Tibial nerve (tissue), 4 donors: ENCODE results near the gene GCNT3. TPM values are rescaled to one million over a fixed set of nuclear protein-coding genes. Genes with fewer than 3 reads are reported as not detected.

ENCODE experiments used
- DNase-seq, 2 donors: peaks; one replicate each; pipeline ENCODE4 v3.0.0-alpha.2; 2019; ENCODE audit warnings: low spot score in 2 of 2
- H3K27ac ChIP-seq, 4 donors: fragments of 200-600 bp; sonication (generic) in 3 of 4; one replicate each; pipeline ENCODE4 v1.5.1; 2017 to 2019; ENCODE audit warnings: mild to moderate bottlenecking in 1 of 4
- H3K27me3 ChIP-seq, 2 donors: fragments of 200-600 bp; sonication (generic) in 1 of 2; one replicate each; pipeline versions ENCODE4 v1.5.1 to v1.6.0; 2017 to 2019
- H3K36me3 ChIP-seq, 3 donors: fragments of 200-600 bp; sonication (generic); one replicate each; pipeline ENCODE4 v1.5.1; 2018 to 2019
- H3K4me1 ChIP-seq, 4 donors: fragments of 200-600 bp; sonication (generic) in 3 of 4; one replicate each; pipeline ENCODE4 v1.5.1; 2017 to 2019
- H3K4me3 ChIP-seq, 4 donors: fragments of 200-600 bp; sonication (generic) in 3 of 4; one replicate each; pipeline ENCODE4 v1.5.1; 2017 to 2019; ENCODE audit warnings: mild to moderate bottlenecking in 1 of 4, moderate library complexity in 1 of 4
- H3K9me3 ChIP-seq, 4 donors: fragments of 200-600 bp; sonication (generic) in 3 of 4; one replicate each; pipeline ENCODE4 v1.5.1; 2017 to 2019
- CTCF ChIP-seq, 5 experiments: fragments of 200-600 bp in 3 of 5; fragments of 450-650 bp in 2 of 5; sonication (generic) in 3 of 5; IDR thresholded peaks; one replicate each; pipeline ENCODE4 v1.5.1; 2016 to 2019; ENCODE audit warnings: antibody characterized with exemption in 5 of 5, mild to moderate bottlenecking in 3 of 5, moderate library complexity in 2 of 5
- EP300 ChIP-seq, 2 donors: sonication (generic); formaldehyde crosslinking; IDR thresholded peaks; one replicate each; pipeline ENCODE4 v1.6.1; 2017; ENCODE audit warnings: antibody characterized with exemption in 2 of 2, mild to moderate bottlenecking in 1 of 2
- POLR2A ChIP-seq, 2 donors: fragments of 450-650 bp; IDR thresholded peaks; one replicate each; pipeline ENCODE4 v1.6.1; 2017; ENCODE audit warnings: antibody characterized with exemption in 2 of 2, mild to moderate bottlenecking in 2 of 2, moderate library complexity in 2 of 2
- WGBS, 2 donors: methylation state at CpG; one replicate each; pipeline ENCODE4 v1.1.5; 2018; 5-methylcytosine and 5-hydroxymethylcytosine counted together
- total RNA-seq, 4 donors: library from RNA; depleted of rRNA; stranded (reverse); fragments of >200 nt; gene quantifications; one replicate each; pipeline ENCODE4 v1.1.0, GENCODE V29; 2016

The GCNT3 gene
- total RNA-seq, 4 donors from 2014 or later: not detected

DNA sequence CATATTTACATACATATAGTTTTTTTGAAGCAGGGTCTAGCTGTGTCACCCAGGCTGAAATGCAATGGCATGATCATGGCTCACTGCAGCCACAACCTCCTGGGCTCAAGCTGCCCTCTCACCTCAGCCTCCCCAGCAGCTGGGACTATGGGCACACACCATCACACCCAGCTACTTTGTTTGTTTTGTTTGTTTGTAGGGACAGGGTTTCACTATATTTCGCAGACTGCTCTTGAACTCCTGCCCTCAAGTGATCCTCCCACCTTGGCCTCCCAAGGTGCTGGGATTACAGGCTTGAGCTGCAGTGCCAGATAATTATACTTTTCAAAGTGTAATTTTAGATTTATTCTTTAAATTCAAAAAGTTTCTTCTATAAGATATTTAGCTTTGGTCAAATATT is 35.5 kb downstream of the GCNT3 start:
- peaks cover 0 to 81% (median 3%) of the 10 kb centered on the region in 3 donors for H3K36me3 ChIP-seq
- no peaks in the 10 kb centered on the region for H3K4me1 ChIP-seq
- WGBS, 2 donors: 82 to 97% methylated on average over 1 of the region's 1 CpG
- TF ChIP-seq EP300 (IDR thresholded peaks at IDR 0.05): no peak
- no peak for TF ChIP-seq POLR2A (IDR thresholded peaks at IDR 0.05)
- no peak for TF ChIP-seq CTCF (IDR thresholded peaks at IDR 0.05)
- no peak for DNase-seq
- H3K4me3 ChIP-seq: no peak overlapping the region
- no peaks in the 10 kb centered on the region for H3K27me3 ChIP-seq
- peaks cover 0 to 5% (median 0%) of the 10 kb centered on the region in 4 donors for H3K9me3 ChIP-seq
- H3K27ac ChIP-seq: no peak overlapping the region

- no peak for DNase-seq
- Histone ChIP-seq H3K27me3 (no peaks in the 10 kb centered on the region), H3K4me3 (no peak overlapping the region), H3K9me3 (peaks cover 0 to 7% (median 0%) of the 10 kb centered on the region in 4 donors), H3K36me3 (peaks cover 0 to 89% (median 3%) of the 10 kb centered on the region in 3 donors), H3K27ac (no peak overlapping the region), H3K4me1 (peaks cover 0 to 9% (median under 1%) of the 10 kb centered on the region in 4 donors)
- TF ChIP-seq EP300 (IDR thresholded peaks at IDR 0.05) (no peak), CTCF (IDR thresholded peaks at IDR 0.05) (no peak), POLR2A (IDR thresholded peaks at IDR 0.05) (no peak)
These were observed 38.0 kb downstream of the GCNT3 start for GRCh38 chr15:59649603-59650002.

GRCh38 chr15:59654046-59654445 is 42.5 kb downstream of the GCNT3 start:
- peaks cover 0 to 35% (median 17%) of the 10 kb centered on the region in 4 donors for H3K4me1 ChIP-seq
- no peak overlapping the region for H3K27ac ChIP-seq
- H3K27me3 ChIP-seq: no peaks in the 10 kb centered on the region
- no peak for DNase-seq
- peaks cover 0 to 7% (median 0%) of the 10 kb centered on the region in 4 donors for H3K9me3 ChIP-seq
- H3K4me3 ChIP-seq: no peak overlapping the region
- peaks cover 0 to 54% (median 3%) of the 10 kb centered on the region in 3 donors for H3K36me3 ChIP-seq
- WGBS, 2 donors: 88 to 100% methylated on average over 1 of the region's 1 CpG
- TF ChIP-seq EP300 (IDR thresholded peaks at IDR 0.05) (no peak), CTCF (IDR thresholded peaks at IDR 0.05) (no peak), POLR2A (IDR thresholded peaks at IDR 0.05) (no peak)

- Histone ChIP-seq H3K27ac (peak within 1 kb of the TSS; percentile 61 to 94 (median 90)), H3K4me1 (peaks cover 0 to 42% (median 18%) of the 10 kb centered on the region in 4 donors), H3K4me3 (peak within 1 kb of the TSS; percentile 83 to 99 (median 89)), H3K36me3 (peaks cover 0 to 32% (median 0%) of the 10 kb centered on the region in 3 donors), H3K27me3 (no peaks in the 10 kb centered on the region), H3K9me3 (peaks cover 0 to 1% (median 0%) of the 10 kb centered on the region in 4 donors)
- DNase-seq: peak; percentile 84
- peak; percentile 70 to 81 for TF ChIP-seq EP300 (IDR thresholded peaks at IDR 0.05)
- TF ChIP-seq POLR2A (IDR thresholded peaks at IDR 0.05): peak in 1 of 2 donors; percentile 64
- TF ChIP-seq CTCF (IDR thresholded peaks at IDR 0.05): peak in 1 of 5 experiments; percentile 5
- 0 to 1% methylated on average over 48 to 56 of the region's 59 CpGs for WGBS, 2 donors
These were observed 45.5 kb downstream of the GCNT3 start, which contains the start of gene GTF2A2 for GRCh38 chr15:59656897-59657634. TSS of gene GTF2A2 (minus strand) at chr15:59657515. CDS start at chr15:59652277, 5,238 bp downstream.

GRCh38 chr15:59657635-59658125 is 46.1 kb downstream of the GCNT3 start:
- WGBS, 2 donors: 36 to 52% methylated on average over 23 of the region's 23 CpGs
- Histone ChIP-seq H3K27ac (peak overlapping the region in 3 of 4 donors; percentile 61 to 94 (median 92)), H3K4me1 (peaks cover 0 to 48% (median 21%) of the 10 kb centered on the region in 4 donors), H3K27me3 (no peaks in the 10 kb centered on the region), H3K4me3 (peak overlapping the region; percentile 83 to 99 (median 89)), H3K36me3 (peaks cover 0 to 26% (median 0%) of the 10 kb centered on the region in 3 donors), H3K9me3 (no peaks in the 10 kb centered on the region)
- TF ChIP-seq EP300 (IDR thresholded peaks at IDR 0.05) (no peak), POLR2A (IDR thresholded peaks at IDR 0.05) (no peak), CTCF (IDR thresholded peaks at IDR 0.05) (no peak)
- no peak for DNase-seq
